Endothelial cell of umbilical vein (primary cell): ENCODE measurements around the gene CCDC57.

Experiments used
- EZH2 ChIP-seq: IDR thresholded peaks from 2 replicates; pipeline ENCODE4 v1.6.1; 2012; ENCODE audit warnings: borderline replicate concordance, low read depth, mild to moderate bottlenecking, moderate library complexity, low read length, inconsistent platforms; ENCODE audit not compliant: severe bottlenecking
- POLR2A ChIP-seq: IDR thresholded peaks from 2 replicates; pipeline ENCODE4 v1.6.1; 2012; ENCODE audit warnings: low read depth, mild to moderate bottlenecking, control low read depth, low read length
- TF ChIP-seq, protein P1 (sequence below), 2 donors: IDR thresholded peaks; 1 replicate in 1 of 2; 2 replicates in 1 of 2; pipeline ENCODE4 v1.5.1; 2011; ENCODE audit warnings: low read length in 2 of 2, mild to moderate bottlenecking in 2 of 2, moderate library complexity in 2 of 2, control low read depth in 1 of 2, inconsistent platforms in 1 of 2, low read depth in 1 of 2; ENCODE audit not compliant: insufficient read depth in 1 of 2; ENCODE audit errors: extremely low read depth in 1 of 2

DNA sequence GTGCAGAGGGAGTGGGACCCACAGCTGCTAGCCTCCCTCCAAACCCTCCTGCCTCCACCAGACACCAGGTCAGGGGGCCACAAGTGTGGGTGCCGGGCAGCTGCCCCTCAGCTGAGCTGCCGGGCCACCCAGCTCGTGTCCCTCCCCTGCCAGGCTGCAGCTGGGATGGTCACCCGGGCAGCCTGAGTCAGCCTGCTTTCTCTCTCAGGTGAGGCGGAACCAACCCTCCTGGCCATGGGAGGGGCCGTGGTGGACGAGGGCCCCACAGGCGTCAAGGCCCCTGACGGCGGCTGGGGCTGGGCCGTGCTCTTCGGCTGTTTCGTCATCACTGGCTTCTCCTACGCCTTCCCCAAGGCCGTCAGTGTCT is 23.1 kb upstream of the CCDC57 start:
- TF ChIP-seq EZH2 (no peak), POLR2A (no peak)
- TF ChIP-seq, protein P1, sequence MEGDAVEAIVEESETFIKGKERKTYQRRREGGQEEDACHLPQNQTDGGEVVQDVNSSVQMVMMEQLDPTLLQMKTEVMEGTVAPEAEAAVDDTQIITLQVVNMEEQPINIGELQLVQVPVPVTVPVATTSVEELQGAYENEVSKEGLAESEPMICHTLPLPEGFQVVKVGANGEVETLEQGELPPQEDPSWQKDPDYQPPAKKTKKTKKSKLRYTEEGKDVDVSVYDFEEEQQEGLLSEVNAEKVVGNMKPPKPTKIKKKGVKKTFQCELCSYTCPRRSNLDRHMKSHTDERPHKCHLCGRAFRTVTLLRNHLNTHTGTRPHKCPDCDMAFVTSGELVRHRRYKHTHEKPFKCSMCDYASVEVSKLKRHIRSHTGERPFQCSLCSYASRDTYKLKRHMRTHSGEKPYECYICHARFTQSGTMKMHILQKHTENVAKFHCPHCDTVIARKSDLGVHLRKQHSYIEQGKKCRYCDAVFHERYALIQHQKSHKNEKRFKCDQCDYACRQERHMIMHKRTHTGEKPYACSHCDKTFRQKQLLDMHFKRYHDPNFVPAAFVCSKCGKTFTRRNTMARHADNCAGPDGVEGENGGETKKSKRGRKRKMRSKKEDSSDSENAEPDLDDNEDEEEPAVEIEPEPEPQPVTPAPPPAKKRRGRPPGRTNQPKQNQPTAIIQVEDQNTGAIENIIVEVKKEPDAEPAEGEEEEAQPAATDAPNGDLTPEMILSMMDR (IDR thresholded peaks at IDR 0.05; ENCODE audit: extremely low read depth in 1 of 2, insufficient read depth in 1 of 2, low read depth in 1 of 2, low read length in 2 of 2) = no peak
